GM06990 (cell line): Measurements from ENCODE around the gene MGST2.

ENCODE experiments used
- DNase-seq: peaks from one replicate; pipeline ENCODE4 v3.0.0-alpha.2; 2011; ENCODE audit not compliant: insufficient read length; ENCODE audit errors: extremely low read depth
- H3K27me3 ChIP-seq: replicated peaks from 2 replicates; pipeline ENCODE4 v1.6.0; 2011; ENCODE audit warnings: low read length; ENCODE audit not compliant: control insufficient read depth, insufficient read depth
- H3K36me3 ChIP-seq: 2 replicates; pipeline ENCODE4 v1.5.1; 2011; ENCODE audit warnings: low read length; ENCODE audit not compliant: control insufficient read depth, insufficient read depth
- H3K4me3 ChIP-seq: replicated peaks from 2 replicates; pipeline ENCODE4 v1.5.1; 2011; ENCODE audit warnings: low read depth, mild to moderate bottlenecking, control low read depth, low read length
- CTCF ChIP-seq: IDR thresholded peaks from 2 replicates; pipeline ENCODE4 v1.5.1; 2011; ENCODE audit warnings: low read length, control low read depth, mild to moderate bottlenecking, inconsistent platforms; ENCODE audit not compliant: insufficient read depth, poor library complexity, severe bottlenecking

Gene MGST2

GRCh38 chr4:139665690-139666529 lies at the start of gene MGST2:
Gene MGST2 (plus strand): TSS chr4:139665819. CDS start chr4:139666020, 201 bp downstream.
- Histone ChIP-seq H3K4me3 (peak within 1 kb of the TSS; percentile 78), H3K36me3 (no peaks in the 10 kb centered on the region), H3K27me3 (no peaks in the 10 kb centered on the region)
- peak; percentile 44 for DNase-seq
- TF ChIP-seq CTCF = no peak

GRCh38 chr4:139617702-139618490 lies 47.7 kb upstream of the MGST2 start:
- Histone ChIP-seq H3K27me3 (no peaks in the 10 kb centered on the region; the same call in 1 of the 2 replicates), H3K36me3 (no peaks in the 10 kb centered on the region), H3K4me3 (no peak overlapping the region)
- no peak for TF ChIP-seq CTCF
- DNase-seq = no peak

DNA sequence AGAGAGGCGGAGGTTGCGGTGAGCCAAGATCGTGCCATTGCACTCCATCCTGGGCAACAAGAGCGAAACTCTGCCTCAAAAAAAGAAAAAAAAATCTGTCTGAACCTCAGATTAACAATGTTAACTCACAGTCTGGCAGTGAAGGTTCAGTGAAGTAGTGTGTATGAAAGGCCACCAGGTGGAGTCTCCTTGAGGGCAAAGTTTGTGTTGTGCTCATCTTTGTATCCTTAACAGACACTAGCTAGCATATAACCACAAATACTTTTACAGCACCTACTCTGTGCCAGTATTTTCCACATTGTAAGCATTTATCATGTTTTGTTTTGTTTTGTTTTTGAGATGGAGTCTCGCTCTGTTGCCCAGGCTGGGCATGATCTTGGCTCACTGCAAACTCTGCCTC lies 46.0 kb upstream of the MGST2 start:
- no peak for DNase-seq
- Histone ChIP-seq H3K4me3 (no peak overlapping the region), H3K36me3 (no peaks in the 10 kb centered on the region), H3K27me3 (no peaks in the 10 kb centered on the region; the same call in 1 of the 2 replicates)
- TF ChIP-seq CTCF = peak; percentile 58

DNA sequence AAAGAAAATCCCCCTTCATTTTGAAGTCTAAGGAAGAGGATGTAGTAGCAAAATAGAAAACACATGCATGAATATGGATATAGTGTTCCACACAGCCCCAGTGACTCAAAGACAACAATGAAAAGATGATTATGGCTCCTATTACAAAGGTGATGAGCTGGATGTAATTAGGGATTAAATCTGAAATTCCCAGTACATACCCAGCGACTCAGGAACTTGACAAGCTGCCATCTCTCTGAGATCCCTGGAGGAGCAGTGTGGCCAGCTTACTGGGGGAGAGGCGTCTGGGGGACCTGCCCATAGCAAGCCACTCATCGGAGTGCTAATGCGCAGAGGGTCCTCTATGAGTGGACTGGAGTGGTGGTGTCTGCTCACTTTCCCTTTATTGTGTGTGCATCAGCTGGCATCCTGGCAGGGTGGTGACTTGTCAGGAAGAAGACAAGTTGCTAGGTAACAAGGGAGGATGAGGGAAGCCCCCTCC lies 42.7 kb upstream of the MGST2 start:
- H3K27me3 ChIP-seq = no peaks in the 10 kb centered on the region; the same call in 1 of the 2 replicates
- no peak for TF ChIP-seq CTCF
- no peak for DNase-seq

DNA sequence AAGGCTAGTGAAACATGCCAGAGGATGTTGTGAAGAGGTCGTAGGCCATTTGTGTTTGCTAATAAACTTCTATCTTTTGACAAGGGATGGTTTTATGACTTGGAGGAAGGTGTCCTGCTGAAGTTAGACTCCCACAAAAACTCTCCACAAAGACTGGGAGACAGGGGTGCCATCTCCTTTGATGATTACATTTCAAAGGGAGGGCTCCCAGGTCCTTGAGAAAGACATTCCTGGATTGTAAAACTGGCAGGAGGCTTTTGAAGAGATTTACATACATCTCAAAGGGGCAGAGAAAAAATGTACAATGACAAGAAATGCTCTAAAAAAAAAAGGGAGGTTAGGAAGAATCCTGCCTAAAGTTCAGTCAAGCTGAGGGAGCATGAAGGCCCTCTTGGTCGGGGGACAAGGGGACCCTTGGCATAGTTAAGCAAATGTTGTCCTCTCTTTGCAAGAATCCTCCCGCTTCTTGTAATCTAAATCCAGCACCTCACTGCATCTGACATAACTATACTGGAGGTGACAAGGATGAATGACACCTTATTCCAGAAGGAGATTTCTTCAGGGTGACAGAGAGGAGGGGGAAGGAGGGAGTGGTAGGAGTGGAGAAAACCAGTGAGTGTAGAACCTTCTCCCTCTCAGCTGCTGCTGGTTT lies 41.1 kb upstream of the MGST2 start:
- H3K4me3 ChIP-seq = no peak overlapping the region
- TF ChIP-seq CTCF = no peak
- DNase-seq = no peak
- H3K36me3 ChIP-seq = no peaks in the 10 kb centered on the region
- H3K27me3 ChIP-seq = no peaks in the 10 kb centered on the region; the same call in 1 of the 2 replicates

More for the DNA sequence above, 42.7 kb upstream of the MGST2 start:
- H3K36me3 ChIP-seq = no peaks in the 10 kb centered on the region
- no peak overlapping the region for H3K4me3 ChIP-seq
